ENCODE results near the gene TRAPPC11. TPM values are rescaled to one million over a fixed set of nuclear protein-coding genes. Genes with fewer than 3 reads are reported as not detected.

The TRAPPC11 gene
- total RNA-seq, 1 experiment from 2014 or later: 32.2 TPM

GRCh38 chr4:183618681-183619080 lies 40.4 kb upstream of the TRAPPC11 start:
- H2AFZ ChIP-seq (ENCODE audit: low read length): no peak overlapping the region

More at GRCh38 chr4:183618681-183619080, 40.4 kb upstream of the TRAPPC11 start:
- no peaks in the 10 kb centered on the region for H3K36me3 Mint-ChIP-seq (ENCODE audit: insufficient read depth in 1 of 3, low read depth in 3 of 3)
- H3K27ac ChIP-seq (ENCODE audit: insufficient read length, low read depth, low read length): no peak overlapping the region
- H2BK20ac ChIP-seq (ENCODE audit: low read depth, low read length, poor library complexity, severe bottlenecking): no peak overlapping the region
- no peaks in the 10 kb centered on the region; the same call in 1 of the 2 replicates for H3K27me3 Mint-ChIP-seq (ENCODE audit: low read depth)
- H3K4me2 ChIP-seq (ENCODE audit: insufficient read depth, insufficient read length, low read length): no peak overlapping the region
- no peak overlapping the region for H2BK12ac ChIP-seq (ENCODE audit: insufficient read length, low read depth, low read length)
- H3K27ac Mint-ChIP-seq: no peak overlapping the region
- no peak overlapping the region for H2BK5ac ChIP-seq (ENCODE audit: insufficient read length, low read length)
- WGBS (ENCODE audit: extremely low coverage, insufficient read length, low lambda C conversion rate): no CpG with 5 or more reads among the region's 4 CpGs
- no peaks in the 10 kb centered on the region for H3K9me3 ChIP-seq (ENCODE audit: control insufficient read depth, low read depth, low read length)
- no peak overlapping the region for H3T11ph ChIP-seq (ENCODE audit: low read length)
- H3K9me3 Mint-ChIP-seq: no peaks in the 10 kb centered on the region
- no peak for TF ChIP-seq CTCF (conservative IDR thresholded peaks at IDR 0.05)
- no peak overlapping the region for H3K18ac ChIP-seq (ENCODE audit: insufficient read length, low read depth, low read length)
- no peak overlapping the region for H2BK15ac ChIP-seq (ENCODE audit: low read depth, low read length)
- H3K4me1 ChIP-seq (ENCODE audit: insufficient read depth, low read length): no peaks in the 10 kb centered on the region; the same call in 1 of the 2 replicates
- H3K4me1 Mint-ChIP-seq: 0 out of 4 replicates have a peak, but pooled peaks cover 0 to 4% of the 10 kb centered on the region in 2 experiments
- H3K79me2 ChIP-seq (ENCODE audit: insufficient read depth, low read length): no peaks in the 10 kb centered on the region
- H3K4ac ChIP-seq (ENCODE audit: low read depth, low read length): no peak overlapping the region
- H4K91ac ChIP-seq (ENCODE audit: insufficient read length, low read depth, low read length): no peak overlapping the region
- DNase-seq: no peak
- H3K4me3 Mint-ChIP-seq: no peak overlapping the region
- H3K9ac ChIP-seq (ENCODE audit: extremely low read depth, insufficient read length, low read length): no peak overlapping the region
- no peak overlapping the region for H3K23ac ChIP-seq (ENCODE audit: insufficient read length, low read depth, low read length)
- no peak overlapping the region for H3K56ac ChIP-seq (ENCODE audit: insufficient read length, low read depth, low read length)
- no peaks in the 10 kb centered on the region for H4K20me1 ChIP-seq (ENCODE audit: control insufficient read depth, insufficient read depth, insufficient read length)
- no peaks in the 10 kb centered on the region for H3K23me2 ChIP-seq (ENCODE audit: insufficient read length, low read depth, low read length, poor library complexity, severe bottlenecking)
- H3K79me1 ChIP-seq (ENCODE audit: insufficient read depth, low read depth, low read length, poor library complexity, severe bottlenecking): no peaks in the 10 kb centered on the region
- no peaks in the 10 kb centered on the region for H3K27me3 ChIP-seq (ENCODE audit: insufficient read depth, low read length)
- no peak overlapping the region for H2BK120ac ChIP-seq (ENCODE audit: low read depth, low read length, poor library complexity, severe bottlenecking)
- H4K8ac ChIP-seq (replicated peaks; ENCODE audit: insufficient read length, low read depth, low read length): no peak overlapping the region
- H2AK5ac ChIP-seq (ENCODE audit: insufficient read length, low read length): no peak overlapping the region
- no peak overlapping the region for H3K14ac ChIP-seq (ENCODE audit: insufficient read depth, low read length)
- H4K5ac ChIP-seq (ENCODE audit: insufficient read length, low read depth, low read length): no peak overlapping the region

Data from H9 (cell line).